IMR-90 (cell line): ENCODE results near the gene KIF16B.

Source experiments
- CTCF ChIP-seq: conservative IDR thresholded peaks from 2 replicates; pipeline ENCODE4 v1.5.1; 2012; ENCODE audit warnings: mild to moderate bottlenecking, low read depth, low read length, improper control_type of control experiment
- FOS ChIP-seq: fragments of 150-350 bp; IDR thresholded peaks from 2 replicates; pipeline ENCODE4 v1.6.1; 2016; ENCODE audit warnings: low read depth, low read length
- MXI1 ChIP-seq: IDR thresholded peaks from 2 replicates; pipeline ENCODE4 v1.6.1; 2012; ENCODE audit warnings: low read depth, mild to moderate bottlenecking, low read length, moderate library complexity, borderline replicate concordance
- RFX5 ChIP-seq: IDR thresholded peaks from 2 replicates; pipeline ENCODE4 v1.8.0; 2012; ENCODE audit warnings: low read depth, mild to moderate bottlenecking, low read length, moderate library complexity
- TF ChIP-seq, protein P1 (sequence below): fragments of 150-350 bp; IDR thresholded peaks from 2 replicates; pipeline ENCODE4 v1.6.1; 2017; ENCODE audit warnings: mild to moderate bottlenecking, antibody characterized with exemption, low read length, low read depth

DNA sequence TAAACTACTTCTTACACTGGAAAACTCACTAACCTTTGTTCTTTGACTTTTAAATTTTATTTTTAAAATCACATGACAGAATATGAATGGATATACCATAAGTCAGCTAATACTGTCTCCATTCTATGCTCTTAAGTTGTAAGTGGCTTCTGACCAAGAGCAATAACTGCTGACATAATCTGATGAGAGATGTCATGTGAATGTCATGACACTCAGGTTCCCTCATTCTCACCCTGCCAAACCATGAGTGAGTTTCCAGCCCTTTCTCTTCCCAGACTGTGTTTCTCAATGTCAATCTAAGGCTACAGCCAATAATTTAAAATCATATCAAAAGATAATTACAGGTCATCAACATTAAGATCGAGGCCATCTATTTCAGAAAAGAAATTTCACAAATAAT is 39.7 kb downstream of the KIF16B start:
- TF ChIP-seq CTCF = no peak
- no peak for TF ChIP-seq RFX5
- TF ChIP-seq, protein P1, sequence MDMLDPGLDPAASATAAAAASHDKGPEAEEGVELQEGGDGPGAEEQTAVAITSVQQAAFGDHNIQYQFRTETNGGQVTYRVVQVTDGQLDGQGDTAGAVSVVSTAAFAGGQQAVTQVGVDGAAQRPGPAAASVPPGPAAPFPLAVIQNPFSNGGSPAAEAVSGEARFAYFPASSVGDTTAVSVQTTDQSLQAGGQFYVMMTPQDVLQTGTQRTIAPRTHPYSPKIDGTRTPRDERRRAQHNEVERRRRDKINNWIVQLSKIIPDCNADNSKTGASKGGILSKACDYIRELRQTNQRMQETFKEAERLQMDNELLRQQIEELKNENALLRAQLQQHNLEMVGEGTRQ = no peak
- no peak for TF ChIP-seq FOS
- no peak for TF ChIP-seq MXI1
